ENCODE measurements around the gene GBP4. TPM values are rescaled to one million over a fixed set of nuclear protein-coding genes. Genes with fewer than 3 reads are reported as not detected.

Gene GBP4
- total RNA-seq, 3 donors from 2014 or later, result 3.6 to 5.1 (median 4.2) TPM

- intact Hi-C loops (cut with DNase I; ENCODE audit: low total_unique reads), result no loop called here
Measured at GRCh38 chr1:89179343-89179742, 19.4 kb downstream of the GBP4 start.

GRCh38 chr1:89176971-89177370 lies 21.8 kb downstream of the GBP4 start:
- no peak for DNase-seq (ENCODE audit: low spot score in 2 of 2)
- intact Hi-C loops (cut with DNase I; ENCODE audit: low total_unique reads), result no loop called here
- no peak for TF ChIP-seq CTCF (IDR thresholded peaks at IDR 0.05)
- TF ChIP-seq POLR2A (IDR thresholded peaks at IDR 0.05), result no peak
- no peak for TF ChIP-seq POLR2AphosphoS5 (IDR thresholded peaks at IDR 0.05)

More at GRCh38 chr1:89179343-89179742, 19.4 kb downstream of the GBP4 start:
- DNase-seq (ENCODE audit: low spot score in 2 of 2), result no peak
- no peak for TF ChIP-seq POLR2A (IDR thresholded peaks at IDR 0.05)
- no peak for TF ChIP-seq POLR2AphosphoS5 (IDR thresholded peaks at IDR 0.05)
- TF ChIP-seq CTCF (IDR thresholded peaks at IDR 0.05), result no peak
- Histone ChIP-seq H3K36me3 (no peaks in the 10 kb centered on the region), H3K27me3 (no peaks in the 10 kb centered on the region), H3K4me1 (no peaks in the 10 kb centered on the region), H3K9me3 (no peaks in the 10 kb centered on the region), H3K4me3 (no peak overlapping the region), H3K27ac (no peak overlapping the region)

GRCh38 chr1:89175601-89176256 lies 23.0 kb downstream of the GBP4 start, which contains the start of gene GBP7:
Gene GBP7, minus strand, starts transcription at chr1:89176003. Its CDS starts 4,068 bp downstream, at chr1:89171935.
- H3K27ac ChIP-seq, result no peak within 1 kb of the TSS
- no peaks in the 10 kb centered on the region for H3K9me3 ChIP-seq
- H3K4me3 ChIP-seq, result no peak within 1 kb of the TSS
- no peak for TF ChIP-seq POLR2AphosphoS5 (IDR thresholded peaks at IDR 0.05)
- no peak for TF ChIP-seq POLR2A (IDR thresholded peaks at IDR 0.05)
- TF ChIP-seq CTCF (IDR thresholded peaks at IDR 0.05), result no peak
- no peaks in the 10 kb centered on the region for H3K36me3 ChIP-seq
- no peaks in the 10 kb centered on the region for H3K4me1 ChIP-seq
- H3K27me3 ChIP-seq, result no peaks in the 10 kb centered on the region
- DNase-seq (ENCODE audit: low spot score in 2 of 2), result no peak
- intact Hi-C loops (cut with DNase I; ENCODE audit: low total_unique reads), result no loop called here

More at GRCh38 chr1:89176971-89177370, 21.8 kb downstream of the GBP4 start:
- H3K36me3 ChIP-seq, result no peaks in the 10 kb centered on the region
- H3K27me3 ChIP-seq, result no peaks in the 10 kb centered on the region
- no peak overlapping the region for H3K27ac ChIP-seq
- no peaks in the 10 kb centered on the region for H3K4me1 ChIP-seq
- no peak overlapping the region for H3K4me3 ChIP-seq
- H3K9me3 ChIP-seq, result no peaks in the 10 kb centered on the region

GRCh38 chr1:89174491-89174890 lies 24.3 kb downstream of the GBP4 start:
- H3K4me3 ChIP-seq, result no peak overlapping the region

More at GRCh38 chr1:89174491-89174890, 24.3 kb downstream of the GBP4 start:
- no peak for TF ChIP-seq POLR2A (IDR thresholded peaks at IDR 0.05)
- TF ChIP-seq CTCF (IDR thresholded peaks at IDR 0.05), result no peak
- TF ChIP-seq POLR2AphosphoS5 (IDR thresholded peaks at IDR 0.05), result no peak
- no peaks in the 10 kb centered on the region for H3K27me3 ChIP-seq
- no peaks in the 10 kb centered on the region for H3K4me1 ChIP-seq
- H3K9me3 ChIP-seq, result no peaks in the 10 kb centered on the region
- intact Hi-C loops (cut with DNase I; ENCODE audit: low total_unique reads), result no loop called here
- no peak for DNase-seq (ENCODE audit: low spot score in 2 of 2)
- H3K27ac ChIP-seq, result no peak overlapping the region
- no peaks in the 10 kb centered on the region for H3K36me3 ChIP-seq

Data from breast epithelium (tissue), 4 donors.